ENCODE results near the gene SPATA2.

GRCh38 chr20:49874696-49875095, 40.6 kb downstream of the SPATA2 start:
- TF ChIP-seq CTCF (IDR thresholded peaks at IDR 0.05): no peak
- TF ChIP-seq CHD4 (IDR thresholded peaks at IDR 0.05; ENCODE audit: borderline replicate concordance): no peak
- no peak for TF ChIP-seq GATA3 (IDR thresholded peaks at IDR 0.05; ENCODE audit: borderline replicate concordance)
- TF ChIP-seq RFX5 (IDR thresholded peaks at IDR 0.05): no peak
- no peak for TF ChIP-seq KDM1A (IDR thresholded peaks at IDR 0.05; ENCODE audit: low read depth)
- no peak for TF ChIP-seq FOXS1 (CRISPR knock-in tag; IDR thresholded peaks at IDR 0.05)
